ENCODE results near the gene SPOCK2. TPM values are rescaled to one million over a fixed set of nuclear protein-coding genes. Genes with fewer than 3 reads are reported as not detected.

Gene SPOCK2
- total RNA-seq, 2 experiments from 2014 or later, result 370 to 371 TPM

- H3K4me1 Mint-ChIP-seq, result peaks cover 71% of the 10 kb centered on the region
- H3K36me3 Mint-ChIP-seq, result peaks cover 36% of the 10 kb centered on the region
- H3K27ac Mint-ChIP-seq, result peak overlapping the region; percentile 79
- POLR2A ChIA-PET, result interaction anchor here (0.9 to 4.0 kb wide), 4 partner anchors 19 to 226 kb away, joined by 3 to 67 read pairs (median 4); partner anchors contain the start of gene SPOCK2
- no peaks in the 10 kb centered on the region for H3K9me3 Mint-ChIP-seq
- no peak for DNase-seq
- no peak for ATAC-seq (ENCODE audit: low read depth)
- peak overlapping the region; percentile 70 for H3K4me3 Mint-ChIP-seq
- H3K27me3 Mint-ChIP-seq, result no peaks in the 10 kb centered on the region
These were observed 18.0 kb upstream of the SPOCK2 start for GRCh38 chr10:72106154-72106849.

DNA sequence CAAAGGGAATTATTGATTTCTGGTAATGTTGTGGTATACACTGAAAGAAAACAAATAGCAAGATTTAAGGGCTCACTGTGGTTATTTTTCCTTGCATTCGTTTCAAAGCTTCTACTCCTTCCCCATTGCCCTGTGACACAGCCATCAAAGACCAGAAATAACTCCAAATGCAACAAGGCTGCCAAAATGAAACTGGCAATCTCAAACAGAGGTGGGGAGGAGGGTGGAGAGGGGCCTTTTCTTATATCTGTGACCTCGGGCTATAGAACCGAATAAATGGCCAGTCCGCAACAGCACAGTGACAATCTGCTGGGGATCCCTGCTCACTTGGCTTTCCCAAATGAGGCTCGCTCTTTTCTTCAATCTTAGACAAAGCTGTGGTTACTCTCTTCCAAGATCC lies 17.4 kb upstream of the SPOCK2 start:
- no peak for ATAC-seq (ENCODE audit: low read depth)
- POLR2A ChIA-PET, result interaction anchor here (4.0 kb wide), 1 partner anchor 18 kb away, joined by 67 read pairs; the partner anchor contains the start of gene SPOCK2
- DNase-seq, result no peak
- Mint-ChIP-seq H3K36me3 (peaks cover 40% of the 10 kb centered on the region), H3K4me1 (peaks cover 71% of the 10 kb centered on the region), H3K4me3 (no peak overlapping the region), H3K27ac (peak overlapping the region; percentile 79), H3K9me3 (no peaks in the 10 kb centered on the region), H3K27me3 (no peaks in the 10 kb centered on the region)

GRCh38 chr10:72105098-72105475 lies 16.7 kb upstream of the SPOCK2 start:
- no peak overlapping the region for H3K4me3 Mint-ChIP-seq

GRCh38 chr10:72104472-72105097 lies 16.2 kb upstream of the SPOCK2 start:
- peak overlapping the region; percentile 54 for H3K27ac Mint-ChIP-seq
- ATAC-seq (ENCODE audit: low read depth) (no peak), DNase-seq (no peak)
- POLR2A ChIA-PET, result no interaction called here
- H3K4me3 Mint-ChIP-seq, result no peak overlapping the region
- no peaks in the 10 kb centered on the region for H3K9me3 Mint-ChIP-seq
- H3K4me1 Mint-ChIP-seq, result peaks cover 64% of the 10 kb centered on the region
- H3K36me3 Mint-ChIP-seq, result peaks cover 42% of the 10 kb centered on the region
- H3K27me3 Mint-ChIP-seq, result no peaks in the 10 kb centered on the region

More at GRCh38 chr10:72105098-72105475, 16.7 kb upstream of the SPOCK2 start:
- POLR2A ChIA-PET, result no interaction called here
- ATAC-seq (ENCODE audit: low read depth) (no peak), DNase-seq (no peak)
- H3K36me3 Mint-ChIP-seq, result peaks cover 41% of the 10 kb centered on the region
- peaks cover 69% of the 10 kb centered on the region for H3K4me1 Mint-ChIP-seq
- H3K27ac Mint-ChIP-seq, result peak overlapping the region; percentile 54
- H3K9me3 Mint-ChIP-seq, result no peaks in the 10 kb centered on the region
- no peaks in the 10 kb centered on the region for H3K27me3 Mint-ChIP-seq

GRCh38 chr10:72099600-72099921 lies 11.2 kb upstream of the SPOCK2 start:
- no peaks in the 10 kb centered on the region for H3K27me3 Mint-ChIP-seq
- peaks cover 39% of the 10 kb centered on the region for H3K4me1 Mint-ChIP-seq
- H3K27ac Mint-ChIP-seq, result no peak overlapping the region
- no peak overlapping the region for H3K4me3 Mint-ChIP-seq
- H3K36me3 Mint-ChIP-seq, result peaks cover 52% of the 10 kb centered on the region
- POLR2A ChIA-PET, result interaction anchor here (1.0 to 2.0 kb wide), 2 partner anchors 10 to 20 kb away, joined by 3 to 6 read pairs; no protein-coding TSS in a partner anchor
- DNase-seq, result no peak
- no peak for ATAC-seq (ENCODE audit: low read depth)
- H3K9me3 Mint-ChIP-seq, result no peaks in the 10 kb centered on the region

GRCh38 chr10:72098836-72099599 lies 10.7 kb upstream of the SPOCK2 start:
- Mint-ChIP-seq H3K36me3 (peaks cover 52% of the 10 kb centered on the region), H3K27me3 (no peaks in the 10 kb centered on the region), H3K27ac (no peak overlapping the region)

DNA sequence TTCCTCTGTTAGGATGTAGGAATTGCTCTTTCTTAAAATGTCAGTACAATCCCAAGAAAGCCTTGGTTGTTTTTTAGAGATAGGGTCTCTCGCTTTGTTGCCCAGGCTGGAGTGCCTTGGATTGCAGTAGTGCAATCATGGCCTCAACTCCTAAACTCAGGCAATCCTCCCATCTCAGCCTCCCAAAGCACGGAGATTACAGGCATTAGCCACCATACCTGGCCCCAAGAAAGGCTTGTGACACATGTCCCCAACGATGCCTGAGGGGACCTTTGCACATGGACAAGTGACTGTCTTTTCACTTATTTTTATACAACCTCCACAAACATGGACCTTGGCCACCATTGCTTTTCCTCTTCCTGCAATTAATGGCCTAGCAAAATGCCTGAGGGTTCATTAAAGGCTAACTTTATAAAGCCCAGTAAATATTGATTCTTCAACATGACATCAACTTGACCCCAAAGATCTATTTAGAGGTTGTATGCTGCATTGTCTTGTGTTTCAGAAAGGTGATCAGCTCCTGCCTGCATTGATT lies 10.0 kb upstream of the SPOCK2 start:
- Mint-ChIP-seq H3K27me3 (no peaks in the 10 kb centered on the region), H3K9me3 (no peaks in the 10 kb centered on the region), H3K4me1 (peaks cover 38% of the 10 kb centered on the region), H3K4me3 (no peak overlapping the region), H3K36me3 (peaks cover 52% of the 10 kb centered on the region), H3K27ac (no peak overlapping the region)
- ATAC-seq (ENCODE audit: low read depth) (no peak), DNase-seq (no peak)
- POLR2A ChIA-PET, result interaction anchor here (1.0 to 2.0 kb wide), 2 partner anchors 8 to 19 kb away, joined by 3 to 6 read pairs; no protein-coding TSS in a partner anchor

More at GRCh38 chr10:72098836-72099599, 10.7 kb upstream of the SPOCK2 start:
- Mint-ChIP-seq H3K4me1 (peaks cover 40% of the 10 kb centered on the region), H3K4me3 (no peak overlapping the region), H3K9me3 (no peaks in the 10 kb centered on the region)
- DNase-seq (no peak), ATAC-seq (ENCODE audit: low read depth) (no peak)
- POLR2A ChIA-PET, result interaction anchor here (1.0 to 2.0 kb wide), 2 partner anchors 9 to 20 kb away, joined by 3 to 6 read pairs; no protein-coding TSS in a partner anchor

- POLR2A ChIA-PET, result no interaction called here
- no peak for DNase-seq
- H3K27me3 Mint-ChIP-seq, result no peaks in the 10 kb centered on the region
- no peak overlapping the region for H3K4me3 Mint-ChIP-seq
- no peak overlapping the region for H3K27ac Mint-ChIP-seq
- H3K9me3 Mint-ChIP-seq, result no peaks in the 10 kb centered on the region
- peaks cover 47% of the 10 kb centered on the region for H3K36me3 Mint-ChIP-seq
- H3K4me1 Mint-ChIP-seq, result peaks cover 38% of the 10 kb centered on the region
- ATAC-seq (ENCODE audit: low read depth), result no peak
These were observed 9.3 kb upstream of the SPOCK2 start for GRCh38 chr10:72097448-72098300.

DNA sequence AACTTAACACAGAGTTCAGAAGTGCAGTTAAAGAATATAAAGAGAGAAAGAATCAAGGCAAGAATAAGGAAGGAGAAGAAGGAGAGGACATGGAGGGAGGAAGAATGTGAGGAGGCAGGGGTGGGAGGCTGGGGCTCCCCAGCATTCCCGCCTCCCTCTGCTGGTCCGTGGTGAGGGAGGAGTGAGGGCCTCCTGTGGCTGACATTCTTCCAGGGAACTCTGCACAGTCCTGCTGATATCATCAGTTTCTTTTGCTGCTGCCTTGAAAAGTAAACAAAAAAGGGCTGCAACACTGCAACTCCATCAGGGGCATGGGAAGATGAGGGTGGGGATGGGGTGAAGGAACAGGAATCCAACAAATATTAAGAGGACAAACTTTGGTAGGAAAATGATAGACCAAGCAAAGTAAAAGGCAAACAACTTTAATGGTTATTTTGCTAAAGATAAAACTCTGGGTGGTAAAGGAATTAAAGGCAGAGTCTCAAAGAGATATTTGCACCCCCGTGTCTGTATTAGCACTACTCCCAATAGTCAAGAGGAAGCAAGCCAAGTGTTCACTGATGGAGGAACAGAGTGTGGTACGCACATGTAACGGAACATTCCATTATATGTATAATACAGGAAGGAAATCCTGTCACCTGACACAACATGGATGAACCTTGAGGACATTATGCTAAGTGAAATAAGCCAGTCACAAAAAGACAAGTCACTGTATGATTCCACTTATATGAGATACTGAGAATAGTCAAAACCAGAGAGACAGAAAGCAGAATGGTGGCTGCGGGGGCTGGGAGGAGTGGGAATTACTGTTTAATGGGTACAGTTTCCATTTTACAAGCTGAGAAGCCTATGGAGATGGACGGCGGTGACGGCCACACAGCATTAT lies 8.0 kb upstream of the SPOCK2 start:
- Mint-ChIP-seq H3K27me3 (no peaks in the 10 kb centered on the region), H3K9me3 (no peaks in the 10 kb centered on the region), H3K36me3 (peaks cover 39% of the 10 kb centered on the region), H3K4me1 (peaks cover 35% of the 10 kb centered on the region), H3K27ac (peak overlapping the region; percentile 43), H3K4me3 (no peak overlapping the region)
- DNase-seq (no peak), ATAC-seq (ENCODE audit: low read depth) (no peak)
- POLR2A ChIA-PET, result no interaction called here

- H3K36me3 Mint-ChIP-seq, result peaks cover 31% of the 10 kb centered on the region
- no peak overlapping the region for H3K4me3 Mint-ChIP-seq
- DNase-seq (no peak), ATAC-seq (ENCODE audit: low read depth) (peak; percentile 23)
- peaks cover 36% of the 10 kb centered on the region for H3K4me1 Mint-ChIP-seq
- no peaks in the 10 kb centered on the region for H3K9me3 Mint-ChIP-seq
- POLR2A ChIA-PET, result no interaction called here
- peak overlapping the region; percentile 13 for H3K27ac Mint-ChIP-seq
- no peaks in the 10 kb centered on the region for H3K27me3 Mint-ChIP-seq
These were observed 6.8 kb upstream of the SPOCK2 start for GRCh38 chr10:72095195-72095594.

GRCh38 chr10:72094574-72094973 lies 6.2 kb upstream of the SPOCK2 start:
- Mint-ChIP-seq H3K36me3 (peaks cover 30% of the 10 kb centered on the region), H3K27ac (no peak overlapping the region), H3K9me3 (no peaks in the 10 kb centered on the region), H3K4me3 (no peak overlapping the region), H3K4me1 (peaks cover 43% of the 10 kb centered on the region), H3K27me3 (no peaks in the 10 kb centered on the region)
- no peak for ATAC-seq (ENCODE audit: low read depth)
- no peak for DNase-seq
- POLR2A ChIA-PET, result interaction anchor here (1.0 kb wide), 1 partner anchor 14 kb away, joined by 4 read pairs; no protein-coding TSS in a partner anchor

- H3K4me3 Mint-ChIP-seq, result no peak overlapping the region
- no peaks in the 10 kb centered on the region for H3K9me3 Mint-ChIP-seq
- no peak overlapping the region for H3K27ac Mint-ChIP-seq
- DNase-seq (no peak), ATAC-seq (ENCODE audit: low read depth) (no peak)
- H3K4me1 Mint-ChIP-seq, result peaks cover 43% of the 10 kb centered on the region
- H3K36me3 Mint-ChIP-seq, result peaks cover 30% of the 10 kb centered on the region
- no peaks in the 10 kb centered on the region for H3K27me3 Mint-ChIP-seq
- POLR2A ChIA-PET, result interaction anchor here (1.0 kb wide), 1 partner anchor 15 kb away, joined by 4 read pairs; no protein-coding TSS in a partner anchor
These were observed 5.1 kb upstream of the SPOCK2 start for GRCh38 chr10:72093450-72093849.
